GM13977 (cell line): ENCODE measurements around the gene RGS3.

Experiments
- DNase-seq: peaks from one replicate; pipeline ENCODE4 v3.0.0; 2012; ENCODE audit warnings: low spot score
- in situ Hi-C: fragments of 300-500 bp; cut with MboI; formaldehyde crosslinking; loops from one replicate; pipeline ENCODE4 v1.12.0; 2022; ENCODE audit warnings: low sequenced_read_pairs, low pct_unique_long_range_greater_than_20kb, mixed read lengths, inconsistent platforms; ENCODE audit not compliant: unreplicated experiment
- TF ChIP-seq, protein P1 (sequence below): IDR thresholded peaks from 2 replicates; pipeline ENCODE4 v1.5.1; 2012; ENCODE audit warnings: mild to moderate bottlenecking, control low read depth; ENCODE audit not compliant: insufficient read depth; ENCODE audit errors: extremely low read depth, missing control alignments

Gene RGS3

DNA sequence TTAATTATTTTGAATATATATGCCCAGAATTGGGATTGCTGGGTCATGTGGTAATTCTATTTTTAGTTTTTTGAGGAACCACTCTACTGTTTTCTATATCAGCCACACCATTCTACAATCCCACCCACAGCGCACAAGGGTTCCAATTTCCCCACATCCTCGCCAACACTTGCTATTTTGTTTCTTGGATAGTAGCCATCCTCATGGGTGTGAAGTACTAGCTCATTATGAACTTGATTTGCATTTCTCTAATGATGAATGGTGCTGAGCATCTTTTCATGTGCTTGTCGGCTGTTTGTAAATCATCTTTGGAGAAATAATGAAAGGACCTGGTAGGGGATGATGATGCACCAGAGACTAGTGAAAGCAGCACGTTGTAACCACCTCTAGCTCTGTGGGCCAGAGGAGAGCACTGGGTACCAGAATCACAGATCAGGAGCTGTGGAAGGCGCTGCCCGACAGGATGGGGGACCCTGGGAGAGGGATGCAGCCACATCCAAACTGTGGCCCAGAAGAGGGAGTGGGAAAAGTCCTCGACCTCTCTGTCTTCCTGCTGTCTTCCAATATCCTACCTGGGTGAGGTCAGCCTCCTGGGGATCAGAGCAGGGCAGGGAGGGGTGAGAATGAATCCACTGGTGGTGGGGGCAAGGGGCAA is 155.4 kb downstream of the RGS3 start:
- in situ Hi-C loops = no loop called here
- TF ChIP-seq, protein P1, sequence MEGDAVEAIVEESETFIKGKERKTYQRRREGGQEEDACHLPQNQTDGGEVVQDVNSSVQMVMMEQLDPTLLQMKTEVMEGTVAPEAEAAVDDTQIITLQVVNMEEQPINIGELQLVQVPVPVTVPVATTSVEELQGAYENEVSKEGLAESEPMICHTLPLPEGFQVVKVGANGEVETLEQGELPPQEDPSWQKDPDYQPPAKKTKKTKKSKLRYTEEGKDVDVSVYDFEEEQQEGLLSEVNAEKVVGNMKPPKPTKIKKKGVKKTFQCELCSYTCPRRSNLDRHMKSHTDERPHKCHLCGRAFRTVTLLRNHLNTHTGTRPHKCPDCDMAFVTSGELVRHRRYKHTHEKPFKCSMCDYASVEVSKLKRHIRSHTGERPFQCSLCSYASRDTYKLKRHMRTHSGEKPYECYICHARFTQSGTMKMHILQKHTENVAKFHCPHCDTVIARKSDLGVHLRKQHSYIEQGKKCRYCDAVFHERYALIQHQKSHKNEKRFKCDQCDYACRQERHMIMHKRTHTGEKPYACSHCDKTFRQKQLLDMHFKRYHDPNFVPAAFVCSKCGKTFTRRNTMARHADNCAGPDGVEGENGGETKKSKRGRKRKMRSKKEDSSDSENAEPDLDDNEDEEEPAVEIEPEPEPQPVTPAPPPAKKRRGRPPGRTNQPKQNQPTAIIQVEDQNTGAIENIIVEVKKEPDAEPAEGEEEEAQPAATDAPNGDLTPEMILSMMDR = no peak
- no peak for DNase-seq

DNA sequence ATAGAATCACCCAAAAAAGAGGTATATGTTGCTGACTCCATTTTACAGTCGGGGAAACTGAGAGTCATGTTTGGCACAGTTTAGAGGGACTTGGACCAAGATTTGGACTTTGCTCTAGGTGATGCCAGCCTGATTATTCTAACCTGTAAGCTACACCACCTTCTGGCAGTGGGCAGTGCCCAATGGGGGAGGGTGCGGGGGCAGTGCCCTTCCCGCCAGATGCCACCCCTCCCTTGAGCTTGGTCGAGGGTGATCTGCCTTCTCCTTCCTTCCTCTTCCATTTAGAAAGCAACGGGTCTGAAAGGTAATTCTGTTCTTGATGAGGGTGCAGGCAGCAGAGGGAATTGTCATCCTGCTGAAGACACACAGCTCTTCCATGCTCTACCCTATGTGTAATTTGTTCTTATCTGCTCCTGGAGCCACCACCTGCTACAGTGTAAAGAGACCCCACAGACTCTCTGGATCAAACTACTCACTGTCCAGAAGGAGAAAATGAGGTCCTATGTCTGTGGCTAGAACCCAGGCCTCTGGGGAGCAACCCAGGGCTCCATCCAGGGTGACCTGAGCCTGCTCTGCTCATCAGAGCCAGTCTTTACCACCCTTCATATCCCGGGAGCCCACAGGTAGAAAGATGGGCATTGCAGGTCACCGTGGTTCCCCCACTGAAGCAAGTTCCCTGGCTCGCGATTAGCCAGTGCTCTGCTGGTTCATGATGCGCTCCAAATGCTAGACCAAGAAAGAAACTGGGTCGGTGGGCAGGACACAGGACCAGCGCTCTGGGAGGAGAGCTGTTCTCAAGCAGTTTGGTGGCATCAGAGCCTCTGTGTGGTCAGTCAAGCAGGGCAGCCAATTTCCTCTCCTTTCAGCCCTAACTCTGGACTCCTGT is 156.2 kb downstream of the RGS3 start:
- TF ChIP-seq, protein P1 = no peak
- no peak for DNase-seq
- in situ Hi-C loops = no loop called here

GRCh38 chr9:113620377-113621161 is 157.0 kb downstream of the RGS3 start:
- DNase-seq = no peak
- TF ChIP-seq, protein P1 = no peak
- in situ Hi-C loops = no loop called here

DNA sequence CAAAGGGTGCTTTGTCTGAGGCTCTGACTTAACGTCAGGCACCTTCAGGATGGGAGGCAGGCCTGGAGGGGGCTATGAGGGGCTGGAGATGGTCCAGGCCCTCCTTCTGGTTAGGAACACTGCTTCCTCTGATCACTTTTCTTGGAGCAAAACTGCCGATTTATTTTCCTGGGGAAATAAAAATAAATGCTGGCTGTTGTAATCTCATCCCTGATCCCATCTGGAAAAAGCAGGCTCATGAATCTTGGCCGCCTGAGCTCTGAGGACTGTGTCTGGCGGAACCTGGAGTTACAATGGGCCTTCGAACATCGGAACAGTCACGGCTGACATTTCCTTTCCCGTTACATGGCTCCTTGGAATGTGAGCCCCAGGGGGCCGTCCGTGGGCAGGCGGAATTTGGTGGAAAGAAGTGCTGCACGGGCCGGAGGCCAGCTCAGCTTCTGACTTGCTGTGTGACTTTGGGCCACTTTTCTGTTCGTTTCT is 157.8 kb downstream of the RGS3 start:
- no peak for DNase-seq
- in situ Hi-C loops = no loop called here
- TF ChIP-seq, protein P1 = no peak

GRCh38 chr9:113621980-113622379 is 158.5 kb downstream of the RGS3 start:
- in situ Hi-C loops = no loop called here

More at GRCh38 chr9:113621980-113622379, 158.5 kb downstream of the RGS3 start:
- no peak for DNase-seq
- TF ChIP-seq, protein P1 = no peak
